Neural cell (in vitro differentiated cells): ENCODE data around the gene IQSEC1.

ENCODE experiments used
- TF ChIP-seq, protein P1 (sequence below): IDR thresholded peaks from 2 replicates; pipeline ENCODE4 v1.6.1; 2012; ENCODE audit warnings: borderline replicate concordance
- TF ChIP-seq, protein P2 (sequence below): fragments of 450-650 bp; IDR thresholded peaks from 2 replicates; pipeline ENCODE4 v1.5.1; 2014; ENCODE audit warnings: antibody characterized with exemption, mild to moderate bottlenecking, moderate library complexity; ENCODE audit not compliant: poor library complexity, severe bottlenecking

DNA sequence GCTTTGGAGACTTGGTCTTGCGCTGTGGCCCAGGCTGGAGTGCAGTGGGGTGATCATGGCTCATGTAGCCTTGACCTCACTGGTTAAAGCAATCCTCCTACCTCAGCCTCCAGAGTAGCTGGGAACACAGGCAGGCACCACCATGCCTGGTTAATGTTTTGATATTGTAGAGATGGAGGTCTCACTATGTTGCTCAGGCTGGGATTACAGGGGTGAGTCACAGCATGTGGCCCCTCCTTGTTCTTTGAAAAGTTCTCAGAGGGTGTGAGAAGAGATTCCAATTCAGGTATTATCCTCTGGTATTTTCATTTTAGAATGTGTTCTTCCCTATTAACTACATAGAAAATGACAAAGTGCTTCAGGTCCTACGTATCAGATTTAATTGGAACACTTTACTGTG, 180.0 kb downstream of the IQSEC1 start:
- TF ChIP-seq, protein P1, sequence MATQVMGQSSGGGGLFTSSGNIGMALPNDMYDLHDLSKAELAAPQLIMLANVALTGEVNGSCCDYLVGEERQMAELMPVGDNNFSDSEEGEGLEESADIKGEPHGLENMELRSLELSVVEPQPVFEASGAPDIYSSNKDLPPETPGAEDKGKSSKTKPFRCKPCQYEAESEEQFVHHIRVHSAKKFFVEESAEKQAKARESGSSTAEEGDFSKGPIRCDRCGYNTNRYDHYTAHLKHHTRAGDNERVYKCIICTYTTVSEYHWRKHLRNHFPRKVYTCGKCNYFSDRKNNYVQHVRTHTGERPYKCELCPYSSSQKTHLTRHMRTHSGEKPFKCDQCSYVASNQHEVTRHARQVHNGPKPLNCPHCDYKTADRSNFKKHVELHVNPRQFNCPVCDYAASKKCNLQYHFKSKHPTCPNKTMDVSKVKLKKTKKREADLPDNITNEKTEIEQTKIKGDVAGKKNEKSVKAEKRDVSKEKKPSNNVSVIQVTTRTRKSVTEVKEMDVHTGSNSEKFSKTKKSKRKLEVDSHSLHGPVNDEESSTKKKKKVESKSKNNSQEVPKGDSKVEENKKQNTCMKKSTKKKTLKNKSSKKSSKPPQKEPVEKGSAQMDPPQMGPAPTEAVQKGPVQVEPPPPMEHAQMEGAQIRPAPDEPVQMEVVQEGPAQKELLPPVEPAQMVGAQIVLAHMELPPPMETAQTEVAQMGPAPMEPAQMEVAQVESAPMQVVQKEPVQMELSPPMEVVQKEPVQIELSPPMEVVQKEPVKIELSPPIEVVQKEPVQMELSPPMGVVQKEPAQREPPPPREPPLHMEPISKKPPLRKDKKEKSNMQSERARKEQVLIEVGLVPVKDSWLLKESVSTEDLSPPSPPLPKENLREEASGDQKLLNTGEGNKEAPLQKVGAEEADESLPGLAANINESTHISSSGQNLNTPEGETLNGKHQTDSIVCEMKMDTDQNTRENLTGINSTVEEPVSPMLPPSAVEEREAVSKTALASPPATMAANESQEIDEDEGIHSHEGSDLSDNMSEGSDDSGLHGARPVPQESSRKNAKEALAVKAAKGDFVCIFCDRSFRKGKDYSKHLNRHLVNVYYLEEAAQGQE: no peak
- TF ChIP-seq, protein P2, sequence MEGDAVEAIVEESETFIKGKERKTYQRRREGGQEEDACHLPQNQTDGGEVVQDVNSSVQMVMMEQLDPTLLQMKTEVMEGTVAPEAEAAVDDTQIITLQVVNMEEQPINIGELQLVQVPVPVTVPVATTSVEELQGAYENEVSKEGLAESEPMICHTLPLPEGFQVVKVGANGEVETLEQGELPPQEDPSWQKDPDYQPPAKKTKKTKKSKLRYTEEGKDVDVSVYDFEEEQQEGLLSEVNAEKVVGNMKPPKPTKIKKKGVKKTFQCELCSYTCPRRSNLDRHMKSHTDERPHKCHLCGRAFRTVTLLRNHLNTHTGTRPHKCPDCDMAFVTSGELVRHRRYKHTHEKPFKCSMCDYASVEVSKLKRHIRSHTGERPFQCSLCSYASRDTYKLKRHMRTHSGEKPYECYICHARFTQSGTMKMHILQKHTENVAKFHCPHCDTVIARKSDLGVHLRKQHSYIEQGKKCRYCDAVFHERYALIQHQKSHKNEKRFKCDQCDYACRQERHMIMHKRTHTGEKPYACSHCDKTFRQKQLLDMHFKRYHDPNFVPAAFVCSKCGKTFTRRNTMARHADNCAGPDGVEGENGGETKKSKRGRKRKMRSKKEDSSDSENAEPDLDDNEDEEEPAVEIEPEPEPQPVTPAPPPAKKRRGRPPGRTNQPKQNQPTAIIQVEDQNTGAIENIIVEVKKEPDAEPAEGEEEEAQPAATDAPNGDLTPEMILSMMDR: no peak
